ENCODE measurements around the gene RASA3. TPM values are rescaled to one million over a fixed set of nuclear protein-coding genes. Genes with fewer than 3 reads are reported as not detected.

Gene RASA3
- total RNA-seq, 1 donor from 2014 or later: 9.3 TPM

DNA sequence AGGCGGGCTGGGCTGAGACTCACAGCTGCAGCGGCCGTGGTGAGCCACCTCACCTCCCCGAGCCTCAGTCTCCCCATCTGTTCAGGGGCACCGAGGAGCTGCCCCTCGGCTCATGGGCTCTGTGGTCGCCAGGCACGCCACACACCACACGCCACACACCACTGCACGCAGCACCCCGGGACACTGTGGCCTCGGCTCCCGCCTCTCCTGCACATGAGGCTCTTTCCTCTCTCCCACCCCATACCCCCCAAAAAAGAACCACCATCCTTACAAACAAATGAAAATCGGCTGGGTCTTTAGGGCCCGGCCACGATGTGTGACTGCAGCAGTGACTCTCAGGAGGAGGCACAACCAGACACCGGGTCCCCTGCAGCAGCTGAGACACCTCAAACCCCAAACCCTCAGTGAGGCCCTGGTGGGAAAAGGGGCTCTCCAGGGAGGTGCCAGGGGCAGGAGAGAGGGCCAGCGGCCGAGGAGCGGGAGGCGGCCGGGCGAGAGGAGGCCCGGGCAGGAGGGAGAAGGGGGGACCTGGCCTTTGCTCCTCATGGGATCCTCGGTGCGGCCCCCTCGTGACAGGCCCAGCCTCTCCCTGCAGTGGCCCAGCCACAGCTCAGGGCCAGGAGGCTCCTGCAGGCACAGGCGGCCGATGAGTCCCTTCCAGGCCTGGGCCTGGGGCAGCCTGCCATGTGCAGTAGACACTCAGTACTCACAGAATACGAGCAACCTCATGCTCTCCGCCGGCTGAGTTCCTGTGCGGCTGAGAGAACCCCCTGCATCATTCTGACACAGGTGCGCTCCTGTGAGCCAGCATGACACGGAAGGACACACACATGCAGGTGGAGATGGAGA lies 66.3 kb downstream of the RASA3 start:
- H3K27ac Mint-ChIP-seq: no peak overlapping the region
- peaks cover 43% of the 10 kb centered on the region for H3K4me1 Mint-ChIP-seq (ENCODE audit: unreplicated experiment)
- H3K9me3 Mint-ChIP-seq: no peaks in the 10 kb centered on the region
- DNase-seq (ENCODE audit: extremely low spot score, unreplicated experiment): no peak
- TF ChIP-seq, protein P1, sequence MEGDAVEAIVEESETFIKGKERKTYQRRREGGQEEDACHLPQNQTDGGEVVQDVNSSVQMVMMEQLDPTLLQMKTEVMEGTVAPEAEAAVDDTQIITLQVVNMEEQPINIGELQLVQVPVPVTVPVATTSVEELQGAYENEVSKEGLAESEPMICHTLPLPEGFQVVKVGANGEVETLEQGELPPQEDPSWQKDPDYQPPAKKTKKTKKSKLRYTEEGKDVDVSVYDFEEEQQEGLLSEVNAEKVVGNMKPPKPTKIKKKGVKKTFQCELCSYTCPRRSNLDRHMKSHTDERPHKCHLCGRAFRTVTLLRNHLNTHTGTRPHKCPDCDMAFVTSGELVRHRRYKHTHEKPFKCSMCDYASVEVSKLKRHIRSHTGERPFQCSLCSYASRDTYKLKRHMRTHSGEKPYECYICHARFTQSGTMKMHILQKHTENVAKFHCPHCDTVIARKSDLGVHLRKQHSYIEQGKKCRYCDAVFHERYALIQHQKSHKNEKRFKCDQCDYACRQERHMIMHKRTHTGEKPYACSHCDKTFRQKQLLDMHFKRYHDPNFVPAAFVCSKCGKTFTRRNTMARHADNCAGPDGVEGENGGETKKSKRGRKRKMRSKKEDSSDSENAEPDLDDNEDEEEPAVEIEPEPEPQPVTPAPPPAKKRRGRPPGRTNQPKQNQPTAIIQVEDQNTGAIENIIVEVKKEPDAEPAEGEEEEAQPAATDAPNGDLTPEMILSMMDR (conservative IDR thresholded peaks at IDR 0.05): no peak
- H3K27me3 Mint-ChIP-seq: no peaks in the 10 kb centered on the region
- no peak overlapping the region for H3K4me3 Mint-ChIP-seq
- no peaks in the 10 kb centered on the region for H3K36me3 Mint-ChIP-seq

DNA sequence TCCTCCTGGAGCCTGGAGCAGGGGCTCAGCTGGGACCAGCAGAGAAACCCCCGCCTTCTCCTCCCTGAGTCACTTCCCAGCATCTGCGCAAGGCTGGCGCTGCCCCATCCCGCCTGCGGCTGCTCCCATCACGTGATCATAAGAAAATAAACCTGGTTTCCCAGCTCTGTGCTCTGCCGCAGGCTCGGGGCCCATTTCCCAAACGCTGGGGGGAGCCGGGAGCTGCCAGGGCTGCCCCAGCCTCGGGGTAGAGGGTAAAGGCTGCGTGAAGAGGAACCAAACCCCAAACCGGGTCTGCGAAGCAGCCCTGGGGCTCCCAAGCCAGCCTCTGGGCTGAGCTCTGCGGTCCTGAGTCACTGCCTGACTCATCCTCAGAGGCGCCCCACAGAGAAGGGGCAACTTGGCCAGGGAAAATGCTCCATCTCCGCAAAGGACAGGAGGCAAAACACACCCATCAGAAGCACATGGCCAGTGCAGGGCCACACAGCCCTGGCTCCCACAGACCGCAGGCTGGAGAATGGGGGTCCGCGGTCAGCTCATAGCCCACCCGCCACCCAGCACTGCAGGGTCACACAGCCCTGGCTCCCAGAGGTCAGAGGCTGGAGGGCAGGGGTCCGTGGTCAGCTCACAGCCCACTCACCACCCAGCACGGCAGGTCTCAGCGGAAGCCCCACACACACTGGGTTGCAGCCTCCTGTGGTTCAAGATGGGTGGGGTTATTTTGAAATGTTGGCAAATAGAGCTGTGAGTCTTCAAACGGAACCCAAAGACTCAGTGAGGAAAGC lies 67.1 kb downstream of the RASA3 start:
- no peaks in the 10 kb centered on the region for H3K9me3 Mint-ChIP-seq
- TF ChIP-seq, protein P1 (conservative IDR thresholded peaks at IDR 0.05): no peak
- no peaks in the 10 kb centered on the region for H3K36me3 Mint-ChIP-seq
- H3K27ac Mint-ChIP-seq: peak overlapping the region; percentile 87
- no peaks in the 10 kb centered on the region for H3K27me3 Mint-ChIP-seq
- peaks cover 40% of the 10 kb centered on the region for H3K4me1 Mint-ChIP-seq (ENCODE audit: unreplicated experiment)
- no peak for DNase-seq (ENCODE audit: extremely low spot score, unreplicated experiment)
- peak overlapping the region; percentile 81 for H3K4me3 Mint-ChIP-seq

DNA sequence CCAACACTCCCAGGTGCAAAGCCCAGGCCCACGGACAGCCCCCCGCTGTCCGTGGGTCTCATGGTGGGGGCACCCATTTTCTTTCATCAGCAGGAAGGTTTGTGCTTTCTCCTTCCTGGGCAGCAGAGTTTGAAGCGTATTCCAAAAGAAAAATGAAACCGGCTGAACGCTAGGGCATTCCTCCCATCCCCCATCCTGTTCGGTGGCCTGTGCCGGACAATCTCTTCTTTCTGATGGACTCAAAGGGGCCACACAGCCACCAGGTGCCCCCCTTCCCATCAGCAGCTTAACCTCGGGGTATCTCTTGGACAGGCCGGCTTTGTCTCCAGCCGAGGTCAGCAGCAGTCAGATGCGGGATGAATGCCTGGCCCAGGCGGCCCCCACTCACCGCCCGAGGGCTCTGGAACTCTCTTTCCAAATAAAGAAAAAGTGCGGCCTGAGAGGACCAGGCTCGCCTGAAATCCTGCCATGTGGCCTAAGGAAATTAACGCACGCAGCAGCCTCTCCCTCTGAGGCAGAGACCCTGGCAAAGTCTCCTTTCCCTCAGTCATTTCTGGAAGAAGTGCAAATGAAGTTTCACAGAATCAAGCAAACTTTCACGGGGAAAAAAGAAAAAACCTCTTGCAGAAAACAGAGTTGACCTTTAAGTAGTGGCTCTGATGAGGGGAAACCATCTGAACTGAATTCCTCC lies 67.8 kb downstream of the RASA3 start:
- no peak for DNase-seq (ENCODE audit: extremely low spot score, unreplicated experiment)
- TF ChIP-seq, protein P1 (conservative IDR thresholded peaks at IDR 0.05): peak; percentile 38
- Mint-ChIP-seq H3K4me1 (ENCODE audit: unreplicated experiment) (peaks cover 40% of the 10 kb centered on the region), H3K4me3 (peak overlapping the region; percentile 81), H3K27ac (peak overlapping the region; percentile 87), H3K36me3 (no peaks in the 10 kb centered on the region), H3K27me3 (no peaks in the 10 kb centered on the region), H3K9me3 (no peaks in the 10 kb centered on the region)

DNA sequence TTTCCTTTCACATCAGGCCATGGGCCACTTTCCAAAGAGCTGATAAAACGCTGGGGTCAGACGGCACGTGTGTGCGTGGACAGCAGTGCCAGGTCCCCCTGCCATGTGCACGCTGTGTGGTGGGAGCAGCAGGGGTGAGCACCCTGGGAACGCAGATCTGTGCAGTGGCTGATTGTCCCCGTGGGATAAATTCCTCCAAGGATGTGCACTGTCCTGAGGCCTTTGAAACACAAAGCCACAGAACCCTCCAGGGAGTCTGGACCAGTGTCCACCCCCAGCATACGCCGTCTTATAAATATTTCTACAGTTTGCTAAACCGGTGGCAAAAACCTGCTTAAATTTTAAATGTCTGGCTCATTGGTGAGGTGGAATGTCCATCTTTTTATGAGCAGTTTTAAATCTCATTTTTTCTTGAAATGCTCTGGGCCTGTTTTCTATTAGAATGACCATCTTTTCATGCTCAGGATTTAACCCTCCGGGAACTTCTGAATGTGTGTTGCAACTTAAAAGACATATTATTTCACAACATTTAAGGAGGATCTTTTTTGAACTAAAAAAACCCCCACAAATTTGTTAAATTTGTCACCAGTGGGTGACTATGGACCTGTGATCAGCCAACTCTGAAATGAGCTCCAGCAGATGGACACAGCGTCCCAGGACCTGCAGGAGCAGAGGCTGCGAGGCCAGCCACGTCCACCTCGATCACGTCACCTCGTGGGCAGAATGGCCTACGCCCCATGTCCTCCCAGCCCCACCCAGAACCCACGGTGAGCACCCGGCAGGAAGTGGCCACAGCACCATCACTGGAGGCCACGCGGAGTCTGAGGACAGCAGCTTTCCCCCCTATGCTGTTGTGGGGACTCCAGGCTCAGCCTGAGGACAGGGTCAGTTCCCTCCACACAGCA lies 68.6 kb downstream of the RASA3 start:
- peak overlapping the region; percentile 87 for H3K27ac Mint-ChIP-seq
- peaks cover 36% of the 10 kb centered on the region for H3K4me1 Mint-ChIP-seq (ENCODE audit: unreplicated experiment)
- DNase-seq (ENCODE audit: extremely low spot score, unreplicated experiment): no peak
- H3K27me3 Mint-ChIP-seq: no peaks in the 10 kb centered on the region
- no peaks in the 10 kb centered on the region for H3K9me3 Mint-ChIP-seq
- peak overlapping the region; percentile 81 for H3K4me3 Mint-ChIP-seq
- TF ChIP-seq, protein P1 (conservative IDR thresholded peaks at IDR 0.05): no peak
- H3K36me3 Mint-ChIP-seq: no peaks in the 10 kb centered on the region

DNA sequence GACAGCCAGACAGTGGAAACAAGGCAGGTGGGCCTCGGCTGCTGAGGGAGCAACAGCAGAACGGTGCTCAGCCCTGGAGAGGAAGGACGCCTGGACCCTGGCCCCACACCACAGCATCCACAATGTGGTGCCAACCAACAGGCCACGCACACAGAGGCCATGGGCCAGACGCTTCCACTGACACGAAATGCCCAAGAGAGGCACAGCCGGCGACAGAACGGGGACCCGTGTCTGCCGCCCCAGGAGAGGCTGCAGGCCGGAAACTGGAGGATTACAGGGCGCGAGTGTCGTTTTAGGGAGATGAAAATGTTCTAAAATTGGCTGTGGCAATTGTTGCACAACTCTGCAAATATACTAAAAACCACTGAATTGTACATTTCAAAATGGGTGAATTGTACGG lies 69.7 kb downstream of the RASA3 start:
- Mint-ChIP-seq H3K27ac (no peak overlapping the region), H3K9me3 (no peaks in the 10 kb centered on the region), H3K36me3 (no peaks in the 10 kb centered on the region), H3K4me3 (no peak overlapping the region), H3K4me1 (ENCODE audit: unreplicated experiment) (peaks cover 26% of the 10 kb centered on the region), H3K27me3 (no peaks in the 10 kb centered on the region)
- no peak for DNase-seq (ENCODE audit: extremely low spot score, unreplicated experiment)
- TF ChIP-seq, protein P1 (conservative IDR thresholded peaks at IDR 0.05): no peak
